NCI-H2029 (cell line): Measurements from ENCODE around the gene EPS8.
"Not testable (repeated sequence)": the region's sequence is repeated elsewhere in the genome, so short reads cannot be mapped to it uniquely, and the experiment has no call there.

Source experiments
- DNase-seq: peaks from one replicate; lab custom pipeline; 2025; lab: John Stamatoyannopoulos, UW

The EPS8 gene

DNA sequence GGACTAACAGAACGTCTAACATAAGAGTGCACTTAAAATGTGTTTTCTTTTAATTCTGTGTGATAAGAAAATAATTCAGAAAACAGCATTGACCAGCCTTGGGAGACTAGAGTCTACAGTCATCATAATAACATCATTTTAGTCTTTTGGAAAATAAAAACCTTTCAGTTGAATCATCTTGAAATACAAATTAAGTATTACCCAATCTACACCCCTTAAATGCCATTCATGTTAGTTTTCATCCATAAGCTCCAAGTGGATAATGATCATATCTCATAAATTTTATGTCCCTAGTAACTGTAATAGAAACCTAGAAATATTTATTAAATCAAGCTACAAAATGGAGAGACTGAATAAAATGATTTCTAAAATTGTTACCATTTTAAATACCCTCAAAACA, 32.4 kb downstream of the EPS8 start:
- no peak for DNase-seq

DNA sequence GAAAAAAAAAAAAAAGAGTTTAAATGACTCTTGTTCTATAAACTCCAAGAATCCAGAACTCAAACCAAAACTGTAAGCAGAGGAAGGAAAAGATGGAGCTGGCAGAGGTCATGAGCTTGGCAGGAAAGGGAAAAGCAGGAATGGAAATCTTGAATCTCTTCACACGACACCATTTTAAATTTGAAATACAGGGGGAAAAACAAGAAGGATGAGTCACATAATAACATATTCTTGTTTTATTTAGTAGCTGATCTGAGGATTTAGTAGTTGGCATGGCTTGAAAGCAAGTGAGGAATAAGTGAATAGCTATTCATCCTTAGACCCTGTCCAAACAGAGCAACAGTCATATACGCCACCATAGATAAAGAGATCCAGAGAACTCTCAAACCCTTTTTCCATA, 35.0 kb downstream of the EPS8 start:
- no peak for DNase-seq

DNA sequence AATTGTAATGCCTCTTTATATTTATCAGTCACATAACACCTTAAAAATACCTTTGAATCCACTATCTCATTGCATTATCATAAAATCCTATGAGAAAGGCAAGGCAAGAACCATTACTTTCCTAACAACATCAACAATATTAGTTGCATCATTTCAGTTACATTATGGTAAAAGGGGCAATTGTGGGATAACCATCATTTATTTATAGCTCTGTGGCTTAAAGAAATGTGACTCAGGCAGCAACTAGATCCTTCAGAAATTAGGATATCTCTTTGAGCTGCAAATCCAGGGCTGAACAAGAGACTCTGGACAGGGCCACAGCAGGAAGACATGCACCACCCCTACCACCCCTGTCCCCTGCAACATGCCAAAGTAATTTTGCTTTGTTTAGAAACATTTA, 36.4 kb downstream of the EPS8 start:
- DNase-seq, result no peak

DNA sequence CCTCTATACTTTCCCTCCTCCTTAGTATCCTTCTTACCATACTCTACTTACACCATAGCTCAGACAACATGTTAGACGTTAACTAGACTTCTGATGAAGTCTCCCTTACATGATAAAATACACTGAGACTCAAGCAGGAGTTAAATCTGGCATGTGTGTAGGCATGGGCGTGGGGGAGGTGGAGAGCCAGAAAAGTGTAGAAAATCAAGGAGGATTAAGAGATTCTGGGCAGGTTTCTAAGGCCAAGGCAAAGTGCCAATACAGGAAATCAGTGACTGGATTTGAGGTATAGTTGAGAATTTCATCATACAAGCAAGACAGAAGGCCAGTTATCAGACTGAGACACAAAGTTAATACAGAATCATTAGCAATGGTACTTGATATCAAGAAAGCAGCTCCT, 37.4 kb downstream of the EPS8 start:
- DNase-seq, result no peak

DNA sequence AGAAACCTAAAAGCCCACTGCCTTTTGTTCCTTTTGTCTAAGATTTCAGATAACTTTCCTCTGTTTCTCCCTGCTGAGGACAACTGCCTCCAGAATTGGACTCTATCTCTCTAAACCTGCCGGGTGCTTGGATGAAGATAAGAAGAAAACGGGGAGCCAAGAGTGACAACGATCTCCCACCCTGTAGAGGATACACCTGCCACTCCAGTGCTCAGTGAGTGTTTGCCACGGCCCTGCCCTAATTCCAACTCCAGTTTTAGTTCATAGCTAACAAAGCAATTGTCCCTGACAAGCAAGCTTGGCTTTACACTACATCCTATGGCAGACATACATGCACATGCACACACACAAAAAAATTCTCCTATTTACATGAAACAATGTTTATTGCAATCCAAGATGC, 39.3 kb downstream of the EPS8 start:
- DNase-seq, result no peak

DNA sequence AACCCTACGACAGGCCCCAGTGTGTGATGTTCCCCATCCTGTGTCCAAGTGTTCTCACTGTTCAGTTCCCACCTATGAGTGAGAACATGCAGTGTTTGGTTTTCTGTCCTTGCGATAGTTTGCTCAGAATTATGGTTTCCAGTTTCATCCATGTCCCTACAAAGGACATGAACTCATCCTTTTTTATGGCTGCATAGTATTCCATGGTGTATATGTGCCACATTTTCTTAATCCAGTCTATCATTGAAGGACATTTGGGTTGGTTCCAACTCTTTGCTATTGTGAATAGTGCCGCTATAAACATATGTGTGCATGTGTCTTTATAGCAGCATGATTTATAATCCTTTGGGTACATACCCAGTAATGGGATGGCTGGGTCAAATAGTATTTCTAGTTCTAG, 47.3 kb downstream of the EPS8 start:
- DNase-seq, result not testable (repeated sequence)

DNA sequence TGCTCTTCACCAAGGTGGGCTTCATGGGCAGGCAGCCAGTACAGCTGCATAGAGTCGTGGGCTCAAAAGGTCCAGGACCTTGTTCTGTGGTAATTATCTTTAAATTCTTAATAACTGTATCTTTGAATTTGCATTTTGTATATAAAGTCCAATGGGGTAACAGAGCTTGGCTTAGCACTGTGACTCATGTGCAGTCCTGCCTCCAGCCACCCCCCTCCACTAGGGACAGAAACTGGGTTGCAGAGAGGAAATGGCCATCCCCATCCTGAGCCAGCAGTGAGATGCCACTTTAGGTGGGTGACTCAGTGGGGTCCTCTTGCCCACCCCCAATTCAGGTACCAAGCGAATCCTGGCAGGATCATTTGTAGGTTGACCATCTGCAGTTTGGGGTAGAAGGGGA, 48.1 kb downstream of the EPS8 start:
- DNase-seq, result no peak

DNA sequence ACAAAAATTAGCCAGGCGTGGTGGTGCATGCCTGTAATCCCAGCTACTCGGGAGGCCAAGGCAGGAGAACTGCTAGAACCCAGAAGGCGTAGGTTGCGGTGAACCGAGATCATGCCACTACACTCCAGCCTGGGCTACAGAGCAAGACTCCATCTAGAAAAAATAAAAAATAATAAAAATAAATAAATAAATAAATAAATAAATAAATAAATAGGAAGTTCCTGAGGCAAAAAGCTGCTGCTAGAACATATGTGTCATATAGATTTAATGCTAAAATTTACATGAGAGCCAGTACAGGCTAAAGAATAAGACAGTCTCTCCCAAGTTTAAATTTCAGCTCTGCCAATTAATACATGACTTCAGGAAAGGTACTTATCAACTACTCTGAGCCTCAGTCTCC, 48.8 kb downstream of the EPS8 start:
- DNase-seq, result not testable (repeated sequence)

DNA sequence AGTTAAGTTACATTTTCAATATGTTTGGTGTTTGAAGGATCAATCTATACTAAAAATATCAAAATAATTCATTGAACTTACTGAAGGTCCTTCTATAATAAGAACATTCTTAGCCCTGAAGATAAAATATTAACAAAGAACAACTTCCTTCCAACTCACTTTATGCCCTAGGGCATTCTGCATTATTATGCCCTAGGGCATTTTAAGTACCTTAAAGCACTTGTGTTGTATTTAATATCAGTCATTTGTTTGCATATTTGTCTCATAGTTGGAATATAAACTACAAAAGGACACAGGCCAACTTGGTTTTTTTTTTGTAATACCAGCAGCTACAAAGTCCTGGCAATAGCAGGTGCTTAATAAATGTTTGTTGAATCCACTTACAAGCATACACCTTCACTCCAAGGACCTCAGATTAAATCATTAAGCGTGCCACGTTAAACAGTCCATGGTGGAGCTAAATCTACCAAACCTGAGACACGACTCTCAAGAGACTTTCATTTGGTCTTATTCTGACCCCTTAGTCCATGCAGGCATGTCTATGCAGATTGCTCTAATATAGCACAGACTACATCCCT, 50.7 kb downstream of the EPS8 start:
- no peak for DNase-seq

DNA sequence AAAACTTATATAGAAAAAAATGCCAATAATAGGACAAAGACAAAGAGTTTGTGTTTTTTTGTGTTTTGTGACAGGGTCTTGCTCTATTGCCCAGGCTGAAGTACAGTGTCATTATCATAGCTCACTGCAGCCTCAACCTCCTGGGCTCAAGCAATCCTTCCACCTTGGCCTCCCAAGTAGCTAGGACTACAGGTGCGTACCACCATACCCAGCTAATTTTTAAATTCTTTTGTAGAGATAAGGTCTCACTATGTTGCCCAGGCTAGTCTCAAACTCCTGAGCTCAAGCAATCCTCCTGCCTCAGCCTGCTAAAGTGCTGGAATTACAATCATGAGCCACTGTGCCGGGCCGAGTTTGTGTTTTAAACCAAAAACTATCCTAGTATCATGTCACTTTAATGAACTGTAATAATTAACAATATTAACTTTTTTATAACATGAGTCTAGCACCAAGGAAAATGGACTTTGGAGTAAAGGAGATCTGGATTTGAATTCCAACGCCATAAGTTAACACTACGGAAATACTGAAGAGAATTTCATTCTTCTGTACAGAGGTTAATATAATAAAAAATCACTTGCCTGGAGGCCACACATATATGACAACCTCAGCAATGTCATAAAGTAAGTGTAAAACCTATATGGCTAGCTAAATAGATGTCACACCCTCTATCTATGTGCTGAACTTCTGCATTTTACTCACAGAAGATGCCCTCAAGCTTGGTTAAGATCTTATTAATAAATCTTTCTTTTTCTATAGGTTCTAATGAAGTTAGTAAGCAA, 53.2 kb downstream of the EPS8 start:
- no peak for DNase-seq

DNA sequence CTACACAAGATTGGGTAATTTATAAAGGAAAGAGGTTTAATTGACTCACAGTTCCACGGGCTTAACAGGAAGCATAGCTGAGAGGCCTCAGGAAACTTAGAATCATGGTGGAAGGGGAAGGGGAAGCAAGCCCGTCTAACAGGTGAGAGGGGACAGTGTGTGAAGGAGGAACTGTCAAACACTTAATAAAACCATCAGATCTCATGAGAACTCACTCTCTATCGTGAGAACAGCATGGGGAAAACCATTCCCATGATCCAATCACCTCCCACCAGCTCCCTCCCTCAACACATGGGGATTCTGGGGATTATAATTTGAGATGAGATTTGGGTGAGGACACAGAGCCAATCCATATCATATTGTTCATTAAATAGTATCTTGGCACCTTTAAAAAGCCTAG, 56.1 kb downstream of the EPS8 start:
- DNase-seq, result no peak

DNA sequence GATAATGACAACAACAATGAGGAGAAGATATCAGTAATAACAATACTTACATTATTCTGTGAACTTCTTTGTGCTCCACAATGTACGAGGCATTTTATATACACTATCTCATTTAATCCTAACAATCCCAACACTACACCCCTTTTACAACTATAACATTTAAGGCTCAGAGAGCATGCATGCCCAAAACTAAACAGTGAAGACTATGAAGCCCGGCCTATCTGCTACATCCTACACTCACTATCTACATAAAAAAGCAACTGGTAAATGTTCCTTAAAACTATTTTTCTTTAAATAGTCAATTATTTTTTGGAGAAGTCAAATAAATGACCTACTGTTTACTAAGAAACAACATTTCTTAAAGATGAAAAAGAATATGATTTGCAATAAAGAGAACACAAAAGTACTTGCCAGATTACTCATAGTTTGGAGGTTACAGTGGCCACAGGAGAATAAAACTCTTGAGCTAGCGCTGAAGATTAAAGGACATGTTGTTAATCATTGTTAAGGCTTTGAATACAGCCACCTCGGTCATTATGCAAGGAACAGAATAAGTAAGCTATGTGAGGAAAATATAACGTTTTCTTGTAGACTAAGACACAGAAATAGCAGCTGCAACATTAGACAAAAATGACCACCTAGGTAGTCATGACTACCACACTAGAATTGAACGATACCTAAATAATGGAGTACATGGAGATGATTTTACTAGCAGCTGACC, 56.7 kb downstream of the EPS8 start:
- DNase-seq, result no peak

DNA sequence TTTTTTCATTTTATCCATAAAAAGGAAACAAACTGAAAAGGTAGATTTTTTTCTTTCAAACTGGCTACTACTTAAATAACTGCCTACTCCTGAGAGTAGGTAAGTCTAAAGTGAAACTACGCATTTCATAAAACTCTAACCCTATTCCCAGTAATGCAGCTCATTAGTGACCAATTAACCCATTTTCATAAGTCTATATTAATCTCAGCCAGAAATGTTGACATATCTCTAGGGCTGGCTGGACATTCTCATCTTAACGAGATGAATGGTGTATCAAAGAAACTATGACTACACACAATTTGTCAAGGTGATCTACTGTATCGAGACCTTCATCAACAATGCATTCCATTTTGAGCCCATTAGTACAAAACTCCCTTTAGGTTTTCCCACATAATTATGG, 57.2 kb downstream of the EPS8 start:
- no peak for DNase-seq

DNA sequence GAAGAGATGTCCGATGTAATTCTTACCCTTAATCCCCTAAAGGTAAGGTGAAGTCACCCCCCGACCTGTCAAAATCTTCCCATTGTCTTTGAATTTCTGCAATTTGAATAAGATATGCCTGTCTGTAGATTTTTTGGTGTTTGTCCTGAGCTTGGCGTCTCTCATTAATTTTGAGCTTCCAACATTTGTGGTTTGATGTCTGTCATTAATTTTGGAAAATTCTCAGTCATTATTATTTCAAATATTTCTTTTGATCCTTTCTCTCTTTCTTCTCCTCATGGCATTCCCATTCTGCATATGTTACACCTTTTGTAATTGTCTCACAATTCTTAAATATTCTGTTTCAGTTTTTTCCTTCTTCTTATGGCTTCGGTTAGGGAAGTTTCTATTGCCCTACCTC, 60.1 kb downstream of the EPS8 start:
- DNase-seq, result no peak

DNA sequence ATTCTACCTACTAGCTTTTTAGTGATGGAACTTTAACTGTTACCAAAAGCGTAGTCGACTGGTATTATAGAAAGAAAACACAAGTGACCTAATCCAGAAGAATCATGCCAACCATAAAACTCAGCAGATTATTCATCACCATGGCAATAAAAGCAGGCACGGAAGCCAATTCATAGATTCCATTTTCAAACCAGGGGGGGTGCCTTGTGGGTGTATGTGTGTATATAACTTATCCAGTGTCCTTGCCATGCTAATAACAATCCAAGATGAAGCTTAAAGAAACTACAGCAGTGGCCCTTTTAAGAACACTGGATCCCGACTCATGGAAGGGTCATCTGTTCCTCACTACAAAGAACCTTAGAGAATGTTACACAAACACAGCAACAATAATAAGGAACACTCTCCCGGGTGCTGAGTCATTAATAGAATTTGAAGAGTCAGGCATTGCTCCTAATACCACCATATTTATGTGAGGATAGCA, 61.0 kb downstream of the EPS8 start:
- DNase-seq, result no peak

DNA sequence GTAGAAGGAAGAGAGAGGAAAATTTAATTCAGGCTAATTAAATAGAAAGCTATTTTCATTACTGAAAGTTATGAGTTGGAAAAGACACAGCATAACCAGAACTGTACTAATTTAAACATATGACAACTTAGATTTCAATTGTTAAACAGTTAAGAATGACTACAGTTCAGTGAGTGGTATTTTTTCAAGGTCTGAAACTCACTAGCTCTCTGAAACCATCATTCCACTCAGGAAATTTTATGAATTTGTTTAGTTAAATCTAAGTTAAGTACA, 62.4 kb downstream of the EPS8 start:
- no peak for DNase-seq

DNA sequence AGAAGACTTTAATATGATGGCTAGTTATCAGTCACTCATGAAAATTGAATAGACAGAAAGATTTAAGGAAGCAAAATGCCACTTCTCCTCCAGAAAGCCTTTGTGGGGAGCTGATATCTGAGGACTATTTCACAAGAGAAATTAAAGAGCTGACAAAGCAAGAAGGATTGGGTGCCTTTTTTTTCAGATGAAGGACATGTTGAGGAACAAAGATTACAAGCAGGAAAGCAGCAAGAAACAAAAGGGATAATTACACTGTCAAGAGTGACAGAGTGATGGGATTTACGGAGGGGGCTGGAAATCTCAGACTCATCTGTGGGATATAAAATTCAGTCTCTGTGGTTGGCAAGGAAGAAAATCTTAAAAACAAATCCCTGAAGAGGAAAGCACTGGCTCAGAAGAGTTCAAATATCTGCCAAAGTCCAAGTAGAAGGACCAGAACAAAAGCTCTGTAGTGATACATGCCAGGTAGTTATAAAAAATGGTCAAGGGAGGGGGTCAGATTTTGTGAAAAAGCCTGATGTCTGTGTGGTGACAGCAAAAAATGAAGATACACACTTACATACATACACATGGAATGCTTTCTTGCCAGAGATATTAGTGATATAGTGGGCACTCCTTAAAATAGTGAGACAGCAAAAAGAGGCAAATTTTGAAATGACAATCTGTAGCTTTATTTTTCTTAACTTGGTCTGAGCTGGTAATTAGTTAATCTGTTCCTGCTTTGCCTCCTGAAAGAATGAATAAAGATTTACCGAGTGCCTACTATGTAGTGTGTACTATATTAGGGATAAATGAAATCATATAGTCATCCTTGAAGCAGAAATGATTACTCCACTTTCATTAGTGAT, 62.9 kb downstream of the EPS8 start:
- no peak for DNase-seq

DNA sequence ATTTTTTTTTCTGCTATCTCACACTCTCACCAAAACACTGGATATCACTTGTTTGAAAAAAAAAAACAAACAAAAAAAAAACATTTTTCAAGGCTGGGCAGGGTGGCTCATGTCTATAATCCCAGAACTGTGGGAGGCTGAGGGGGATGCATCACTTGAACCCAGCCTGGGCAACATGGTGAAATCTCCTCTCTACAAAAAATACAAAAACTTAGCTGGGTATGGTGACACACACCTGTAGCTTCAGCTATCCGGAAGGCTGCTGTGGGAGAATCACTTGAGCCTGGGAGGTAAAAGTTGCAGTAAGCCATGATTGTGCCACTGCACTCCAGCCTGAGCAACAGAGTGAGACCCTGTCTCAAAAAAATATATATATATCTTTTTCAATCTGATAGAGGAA, 66.2 kb downstream of the EPS8 start:
- no peak for DNase-seq

DNA sequence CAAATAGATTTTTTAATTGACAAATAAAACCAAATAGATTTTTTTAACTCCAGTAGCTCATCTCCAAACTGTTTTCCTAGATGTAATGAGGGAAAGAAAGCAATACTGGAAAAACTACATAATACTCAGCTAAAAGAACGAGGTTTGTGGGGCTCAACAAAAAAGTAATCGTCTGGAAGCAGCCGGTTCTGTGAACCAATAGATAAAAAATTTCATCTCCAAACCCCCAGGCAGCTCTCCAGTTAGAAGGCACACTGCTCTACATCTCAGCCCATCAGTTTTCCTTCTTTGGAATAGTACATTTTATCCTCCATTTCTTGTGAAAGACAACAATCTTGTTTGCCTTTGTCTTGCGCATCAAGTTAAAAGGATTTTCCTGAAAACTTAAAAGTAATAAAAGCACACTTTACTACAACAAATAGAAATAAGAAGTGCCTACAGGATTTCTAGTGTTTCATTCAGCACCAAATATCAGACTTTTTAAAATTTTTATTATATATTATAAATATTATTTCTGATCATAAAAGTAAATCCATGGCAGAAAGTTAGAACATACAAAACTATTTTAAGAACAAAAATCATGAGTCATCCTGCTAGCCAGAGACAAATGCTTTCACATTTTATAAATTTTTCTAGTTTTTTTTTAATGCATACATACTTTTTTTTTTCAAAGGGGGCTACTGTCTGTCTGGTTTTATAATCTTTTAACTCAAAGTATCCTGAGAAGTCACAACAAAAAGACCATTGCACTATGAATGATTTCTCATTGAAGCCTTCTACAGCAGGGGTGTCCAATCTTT, 67.7 kb downstream of the EPS8 start:
- no peak for DNase-seq

DNA sequence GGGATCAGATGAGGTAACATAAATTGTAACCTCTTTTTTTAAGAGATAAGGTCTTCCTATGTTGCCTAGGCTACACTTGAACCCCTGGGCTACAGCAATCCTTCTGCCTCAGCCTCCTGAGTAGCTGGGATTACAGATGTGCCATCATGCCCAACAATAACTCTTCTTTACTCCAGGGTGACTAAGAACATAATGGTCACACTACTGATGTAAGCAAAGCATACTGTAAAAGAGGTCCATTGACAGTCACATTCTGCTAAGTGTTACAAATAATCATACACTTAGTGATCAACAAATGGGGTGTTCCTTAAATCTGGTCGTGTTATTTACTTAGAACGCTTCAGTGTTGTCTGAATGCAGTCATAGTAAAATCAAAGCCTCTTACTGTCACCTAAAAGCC, 68.9 kb downstream of the EPS8 start:
- no peak for DNase-seq

DNA sequence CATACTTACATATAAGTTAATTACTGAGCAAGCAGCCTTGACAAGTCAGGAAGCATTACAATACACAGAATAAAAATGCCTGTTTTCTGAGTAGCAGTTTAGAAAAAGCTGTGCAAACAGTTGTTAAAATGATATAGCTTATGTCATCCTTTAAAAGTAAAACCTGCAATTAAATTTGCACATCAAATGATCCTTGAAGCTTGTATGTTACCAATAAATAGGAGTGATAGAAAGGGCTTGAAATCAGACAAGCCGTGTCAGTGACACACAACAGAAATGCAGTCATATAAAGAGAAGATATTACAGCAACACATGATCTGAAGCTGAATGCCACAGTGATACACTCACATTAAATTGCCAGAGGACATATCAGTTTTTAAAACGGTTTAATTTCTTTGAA, 70.0 kb downstream of the EPS8 start:
- no peak for DNase-seq
